ENCODE measurements around the gene COL5A1.

The COL5A1 gene

GRCh38 chr9:134740071-134740470, 98.5 kb downstream of the COL5A1 start:
- TF ChIP-seq EP300 (IDR thresholded peaks at IDR 0.05; ENCODE audit: borderline replicate concordance) (no peak), EGR1 (IDR thresholded peaks at IDR 0.05) (no peak), NFIC (IDR thresholded peaks at IDR 0.05) (no peak)

DNA sequence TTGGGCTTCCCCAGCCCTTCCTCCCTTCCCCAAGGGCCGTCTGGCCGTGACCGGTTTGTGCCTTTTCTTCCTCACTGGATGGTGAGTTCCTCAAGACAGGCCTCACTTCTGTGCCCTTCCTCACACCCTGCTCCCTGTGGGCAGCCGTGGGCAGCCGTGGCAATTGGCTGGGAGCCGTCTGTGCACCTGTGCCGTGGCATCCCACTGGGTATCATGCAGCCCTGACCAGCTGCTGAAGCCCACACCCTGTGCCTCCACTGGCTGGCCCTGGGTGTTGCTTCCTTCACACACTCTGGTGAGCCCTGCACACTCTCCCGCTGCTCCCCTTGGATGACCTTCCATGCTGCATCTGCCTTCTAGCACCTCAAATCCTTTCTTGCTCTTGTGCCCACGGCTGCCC, 100.2 kb downstream of the COL5A1 start:
- TF ChIP-seq YY1 (IDR thresholded peaks at IDR 0.05; ENCODE audit: low read depth) (no peak), CEBPB (IDR thresholded peaks at IDR 0.05) (no peak), NFIC (IDR thresholded peaks at IDR 0.05) (no peak), CREB1 (IDR thresholded peaks at IDR 0.05; ENCODE audit: low read depth) (no peak), EGR1 (IDR thresholded peaks at IDR 0.05) (no peak), RAD21 (IDR thresholded peaks at IDR 0.05; ENCODE audit: low read depth) (no peak), TEAD4 (IDR thresholded peaks at IDR 0.05) (no peak), EP300 (IDR thresholded peaks at IDR 0.05; ENCODE audit: borderline replicate concordance) (no peak)
- TF ChIP-seq, protein P1, sequence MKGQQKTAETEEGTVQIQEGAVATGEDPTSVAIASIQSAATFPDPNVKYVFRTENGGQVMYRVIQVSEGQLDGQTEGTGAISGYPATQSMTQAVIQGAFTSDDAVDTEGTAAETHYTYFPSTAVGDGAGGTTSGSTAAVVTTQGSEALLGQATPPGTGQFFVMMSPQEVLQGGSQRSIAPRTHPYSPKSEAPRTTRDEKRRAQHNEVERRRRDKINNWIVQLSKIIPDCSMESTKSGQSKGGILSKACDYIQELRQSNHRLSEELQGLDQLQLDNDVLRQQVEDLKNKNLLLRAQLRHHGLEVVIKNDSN (IDR thresholded peaks at IDR 0.05) = no peak

- TF ChIP-seq NFIC (IDR thresholded peaks at IDR 0.05) (no peak), CREB1 (IDR thresholded peaks at IDR 0.05; ENCODE audit: low read depth) (no peak), YY1 (IDR thresholded peaks at IDR 0.05; ENCODE audit: low read depth) (no peak), FOXM1 (IDR thresholded peaks at IDR 0.05; ENCODE audit: borderline replicate concordance, low read depth) (no peak), CEBPB (IDR thresholded peaks at IDR 0.05) (no peak), EP300 (IDR thresholded peaks at IDR 0.05; ENCODE audit: borderline replicate concordance) (no peak), EGR1 (IDR thresholded peaks at IDR 0.05) (no peak), TCF12 (IDR thresholded peaks at IDR 0.05; ENCODE audit: low read depth) (no peak), TEAD4 (IDR thresholded peaks at IDR 0.05) (no peak), RAD21 (IDR thresholded peaks at IDR 0.05; ENCODE audit: low read depth) (no peak), ZBTB7A (IDR thresholded peaks at IDR 0.05; ENCODE audit: low read depth) (no peak), TAF1 (IDR thresholded peaks at IDR 0.05; ENCODE audit: low read depth) (no peak)
- TF ChIP-seq, protein P1 (IDR thresholded peaks at IDR 0.05) = no peak
- TF ChIP-seq, protein P2, sequence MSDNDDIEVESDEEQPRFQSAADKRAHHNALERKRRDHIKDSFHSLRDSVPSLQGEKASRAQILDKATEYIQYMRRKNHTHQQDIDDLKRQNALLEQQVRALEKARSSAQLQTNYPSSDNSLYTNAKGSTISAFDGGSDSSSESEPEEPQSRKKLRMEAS (IDR thresholded peaks at IDR 0.05) = no peak
- TF ChIP-seq, protein P3, sequence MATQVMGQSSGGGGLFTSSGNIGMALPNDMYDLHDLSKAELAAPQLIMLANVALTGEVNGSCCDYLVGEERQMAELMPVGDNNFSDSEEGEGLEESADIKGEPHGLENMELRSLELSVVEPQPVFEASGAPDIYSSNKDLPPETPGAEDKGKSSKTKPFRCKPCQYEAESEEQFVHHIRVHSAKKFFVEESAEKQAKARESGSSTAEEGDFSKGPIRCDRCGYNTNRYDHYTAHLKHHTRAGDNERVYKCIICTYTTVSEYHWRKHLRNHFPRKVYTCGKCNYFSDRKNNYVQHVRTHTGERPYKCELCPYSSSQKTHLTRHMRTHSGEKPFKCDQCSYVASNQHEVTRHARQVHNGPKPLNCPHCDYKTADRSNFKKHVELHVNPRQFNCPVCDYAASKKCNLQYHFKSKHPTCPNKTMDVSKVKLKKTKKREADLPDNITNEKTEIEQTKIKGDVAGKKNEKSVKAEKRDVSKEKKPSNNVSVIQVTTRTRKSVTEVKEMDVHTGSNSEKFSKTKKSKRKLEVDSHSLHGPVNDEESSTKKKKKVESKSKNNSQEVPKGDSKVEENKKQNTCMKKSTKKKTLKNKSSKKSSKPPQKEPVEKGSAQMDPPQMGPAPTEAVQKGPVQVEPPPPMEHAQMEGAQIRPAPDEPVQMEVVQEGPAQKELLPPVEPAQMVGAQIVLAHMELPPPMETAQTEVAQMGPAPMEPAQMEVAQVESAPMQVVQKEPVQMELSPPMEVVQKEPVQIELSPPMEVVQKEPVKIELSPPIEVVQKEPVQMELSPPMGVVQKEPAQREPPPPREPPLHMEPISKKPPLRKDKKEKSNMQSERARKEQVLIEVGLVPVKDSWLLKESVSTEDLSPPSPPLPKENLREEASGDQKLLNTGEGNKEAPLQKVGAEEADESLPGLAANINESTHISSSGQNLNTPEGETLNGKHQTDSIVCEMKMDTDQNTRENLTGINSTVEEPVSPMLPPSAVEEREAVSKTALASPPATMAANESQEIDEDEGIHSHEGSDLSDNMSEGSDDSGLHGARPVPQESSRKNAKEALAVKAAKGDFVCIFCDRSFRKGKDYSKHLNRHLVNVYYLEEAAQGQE (IDR thresholded peaks at IDR 0.05; ENCODE audit: low read depth) = no peak
Measured at GRCh38 chr9:134742822-134743535, 101.4 kb downstream of the COL5A1 start.

DNA sequence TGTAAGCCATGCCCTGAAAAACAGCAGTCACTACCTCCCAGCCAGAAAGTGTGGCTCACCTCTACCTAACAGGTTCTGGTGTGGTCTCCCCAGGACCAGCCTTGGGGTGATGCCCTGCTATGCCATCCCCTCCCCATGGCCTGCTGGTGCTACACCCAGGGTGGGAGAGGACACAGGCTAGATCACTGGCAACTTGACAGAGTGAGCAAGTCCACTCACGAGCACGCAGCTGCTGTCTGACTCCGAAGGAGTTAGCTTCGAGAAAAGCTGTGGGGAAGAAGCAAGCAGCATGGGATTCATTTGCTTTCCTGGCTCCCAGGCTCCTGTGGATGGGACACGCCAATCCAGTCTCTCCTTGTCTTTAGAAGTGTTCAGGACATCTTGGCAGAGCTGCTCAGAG, 102.2 kb downstream of the COL5A1 start:
- no peak for TF ChIP-seq NFIC (IDR thresholded peaks at IDR 0.05)
- TF ChIP-seq ZBTB7A (IDR thresholded peaks at IDR 0.05; ENCODE audit: low read depth) = no peak
- TF ChIP-seq EP300 (IDR thresholded peaks at IDR 0.05; ENCODE audit: borderline replicate concordance) = no peak
- no peak for TF ChIP-seq TCF12 (IDR thresholded peaks at IDR 0.05; ENCODE audit: low read depth)
- no peak for TF ChIP-seq EGR1 (IDR thresholded peaks at IDR 0.05)
- no peak for TF ChIP-seq TEAD4 (IDR thresholded peaks at IDR 0.05)
- no peak for TF ChIP-seq YY1 (IDR thresholded peaks at IDR 0.05; ENCODE audit: low read depth)
- TF ChIP-seq RAD21 (IDR thresholded peaks at IDR 0.05; ENCODE audit: low read depth) = no peak
- TF ChIP-seq FOXM1 (IDR thresholded peaks at IDR 0.05; ENCODE audit: borderline replicate concordance, low read depth) = no peak

- TF ChIP-seq TCF12 (IDR thresholded peaks at IDR 0.05; ENCODE audit: low read depth) (no peak), EGR1 (IDR thresholded peaks at IDR 0.05) (no peak), NFIC (IDR thresholded peaks at IDR 0.05) (no peak), CREB1 (IDR thresholded peaks at IDR 0.05; ENCODE audit: low read depth) (no peak), RAD21 (IDR thresholded peaks at IDR 0.05; ENCODE audit: low read depth) (no peak), FOXM1 (IDR thresholded peaks at IDR 0.05; ENCODE audit: borderline replicate concordance, low read depth) (no peak), YY1 (IDR thresholded peaks at IDR 0.05; ENCODE audit: low read depth) (no peak), TEAD4 (IDR thresholded peaks at IDR 0.05) (no peak), EP300 (IDR thresholded peaks at IDR 0.05; ENCODE audit: borderline replicate concordance) (no peak), ZBTB7A (IDR thresholded peaks at IDR 0.05; ENCODE audit: low read depth) (no peak), CEBPB (IDR thresholded peaks at IDR 0.05) (no peak)
- TF ChIP-seq, protein P1 (IDR thresholded peaks at IDR 0.05) = no peak
- TF ChIP-seq, protein P3 (IDR thresholded peaks at IDR 0.05; ENCODE audit: low read depth) = no peak
- TF ChIP-seq, protein P2 (IDR thresholded peaks at IDR 0.05) = no peak
Measured at GRCh38 chr9:134744385-134745295, 103.0 kb downstream of the COL5A1 start.

All from Ishikawa (cell line).